D721Med (cell line): ENCODE measurements around the gene ASPN.

Experiments used
- DNase-seq: peaks from one replicate; pipeline ENCODE4 v3.0.0; 2011; ENCODE audit warnings: low spot score; ENCODE audit not compliant: insufficient read length
- FAIRE-seq: peaks from 2 replicates; lab custom pipeline; 2011; peaks lifted over from hg19 to GRCh38; lab: Jason Lieb, UNC
- CTCF ChIP-seq: IDR thresholded peaks from 2 replicates; pipeline ENCODE4 v1.5.1; 2012; ENCODE audit warnings: mild to moderate bottlenecking, control low read depth; ENCODE audit not compliant: insufficient read depth; ENCODE audit errors: missing control alignments

Gene ASPN

GRCh38 chr9:92506184-92506857, 24.0 kb upstream of the ASPN start:
- no peak for DNase-seq
- TF ChIP-seq CTCF: no peak
- FAIRE-seq: no peak

- no peak for DNase-seq
- FAIRE-seq: no peak
- no peak for TF ChIP-seq CTCF
Measured at GRCh38 chr9:92504881-92505280, 22.6 kb upstream of the ASPN start.

- TF ChIP-seq CTCF: no peak
- DNase-seq (no peak), FAIRE-seq (no peak)
Measured at GRCh38 chr9:92503156-92503555, 20.9 kb upstream of the ASPN start.

GRCh38 chr9:92501671-92502393, 19.5 kb upstream of the ASPN start:
- no peak for FAIRE-seq
- TF ChIP-seq CTCF: peak; percentile 40
- DNase-seq: no peak

GRCh38 chr9:92500725-92501124, 18.4 kb upstream of the ASPN start:
- FAIRE-seq (no peak), DNase-seq (no peak)
- no peak for TF ChIP-seq CTCF

GRCh38 chr9:92499701-92500100, 17.4 kb upstream of the ASPN start:
- FAIRE-seq: no peak
- TF ChIP-seq CTCF: no peak
- DNase-seq: no peak
